ENCODE results near the gene TTC34.

TTC34 gene

DNA sequence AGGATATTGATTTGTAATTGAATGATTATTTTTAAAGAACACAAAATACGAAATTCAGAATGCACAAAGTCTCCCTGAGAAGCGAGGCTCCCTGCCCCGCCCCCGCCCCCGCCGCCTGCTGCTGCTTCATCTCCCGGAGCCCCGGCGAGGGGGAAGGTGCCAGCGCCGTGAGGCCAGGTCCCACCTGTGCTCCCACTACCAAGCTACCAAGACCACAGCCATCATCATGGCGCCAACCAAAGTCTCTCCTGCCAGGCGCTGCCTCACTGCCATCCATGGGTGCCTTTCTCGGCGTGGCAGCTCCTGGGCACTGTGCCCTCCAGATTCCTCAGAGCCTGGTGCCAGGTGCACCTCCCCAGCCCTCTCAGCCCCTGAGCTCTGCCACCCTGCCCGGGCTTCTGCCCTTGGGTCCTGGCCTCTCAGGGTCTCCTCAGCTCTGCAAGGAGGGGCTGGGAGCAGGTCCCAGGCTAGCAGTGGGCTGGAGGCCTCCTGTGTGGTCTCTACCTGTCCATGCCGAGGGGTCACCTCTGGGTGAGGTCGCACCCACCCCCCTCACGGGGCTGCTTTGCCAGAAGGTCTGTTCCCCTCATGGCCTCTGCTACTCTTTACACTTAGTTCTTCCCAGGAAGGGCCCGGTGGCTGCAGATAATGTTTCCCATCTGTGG is 29.4 kb upstream of the TTC34 start:
- DNase-seq (ENCODE audit: low read depth) = no peak

DNA sequence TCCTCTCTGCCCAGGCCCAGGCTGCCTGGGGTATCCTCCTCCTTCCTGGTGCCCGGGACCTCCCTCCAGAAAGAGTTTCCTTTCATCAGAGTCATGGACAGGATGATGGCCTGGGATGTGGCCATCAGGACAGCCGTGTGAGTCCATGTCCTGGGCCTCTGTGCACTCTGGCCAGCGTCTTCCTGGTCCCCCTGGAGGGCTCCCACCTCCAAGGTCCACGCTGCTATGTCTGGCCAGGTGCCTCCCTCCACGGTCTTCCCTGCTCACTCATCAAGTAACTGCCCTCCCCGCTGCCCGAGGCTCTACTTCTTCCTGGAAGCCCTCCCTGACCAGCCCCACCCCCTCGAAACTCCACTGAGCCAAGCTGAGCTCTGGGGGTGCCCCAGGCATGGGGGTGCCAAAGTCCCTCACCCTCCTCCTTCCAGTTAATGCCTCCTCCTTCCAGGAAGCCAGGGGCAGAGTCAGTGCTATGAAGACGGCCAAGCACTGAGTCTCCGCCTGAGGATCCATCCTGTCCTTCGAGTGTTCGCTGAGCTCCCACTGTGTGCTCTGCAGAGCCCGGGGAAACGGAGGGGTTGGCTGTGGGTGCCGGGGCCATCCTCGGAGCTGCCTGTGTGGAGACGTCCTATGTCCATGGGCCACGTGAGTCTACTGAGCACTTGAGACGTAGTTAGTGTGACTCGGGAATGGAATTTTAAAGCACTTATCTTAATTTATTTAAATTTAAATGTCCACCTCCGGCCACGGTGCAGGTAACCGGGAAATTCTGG is 28.5 kb upstream of the TTC34 start:
- no peak for DNase-seq (ENCODE audit: low read depth)

DNA sequence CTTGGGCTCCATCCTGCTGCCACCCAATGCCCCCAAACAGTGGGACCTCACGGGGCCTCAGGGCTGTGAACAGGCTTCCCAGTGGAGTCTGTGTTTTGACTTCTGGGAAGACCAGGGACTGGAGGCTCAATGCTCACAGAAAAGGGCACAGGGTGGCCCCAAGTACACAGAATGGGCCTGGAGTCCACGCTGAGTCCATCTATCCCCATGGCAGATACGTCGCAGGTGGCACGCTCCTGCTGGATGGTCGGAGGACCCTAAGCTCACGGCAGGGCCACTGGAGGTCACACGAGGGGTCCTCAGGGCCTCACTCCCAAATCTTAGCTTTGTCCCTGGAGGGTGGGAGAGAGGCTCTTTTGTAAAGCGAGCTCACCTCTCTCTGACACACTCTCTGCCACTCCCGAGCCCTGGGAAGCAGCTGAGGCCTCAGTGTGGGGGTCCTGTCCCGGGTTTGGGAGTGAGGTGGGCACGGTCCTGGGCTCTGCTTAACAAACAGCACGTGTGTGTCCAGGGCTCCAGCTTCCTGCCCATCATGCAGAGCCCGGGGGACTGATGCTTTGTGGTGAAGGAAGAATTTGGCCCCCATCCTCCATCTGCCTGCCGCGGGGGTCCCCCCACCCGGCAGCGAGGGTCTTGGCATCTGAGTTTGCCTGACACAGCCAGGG is 27.2 kb upstream of the TTC34 start:
- DNase-seq (ENCODE audit: low read depth) = no peak

DNA sequence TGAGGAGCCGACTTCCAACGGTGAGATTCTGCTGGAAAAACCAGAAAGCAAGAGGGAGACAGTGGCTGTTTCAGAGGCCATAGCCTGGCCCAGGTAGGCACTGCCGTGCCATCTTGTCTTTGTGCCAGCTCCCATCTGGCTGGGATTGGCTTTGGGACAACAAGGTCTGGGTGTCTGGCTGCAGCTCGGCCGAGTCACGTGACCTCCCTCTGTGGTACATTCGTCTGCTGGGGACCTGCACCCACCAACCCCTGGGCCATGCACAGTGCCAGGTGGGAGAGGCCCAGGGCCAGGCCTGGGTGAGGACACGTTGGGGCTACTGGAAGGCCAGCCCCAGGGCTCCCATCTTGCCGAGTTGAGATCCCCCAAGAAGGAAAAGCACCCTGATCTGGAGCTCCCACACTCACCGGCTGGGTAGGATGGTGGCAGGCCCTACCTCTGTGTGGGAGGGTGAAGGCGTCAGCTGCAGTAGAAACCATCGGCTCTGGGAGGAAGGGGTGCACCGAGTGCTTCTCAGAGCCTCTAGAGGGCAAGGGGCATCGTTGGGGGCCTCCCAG is 25.3 kb upstream of the TTC34 start:
- no peak for DNase-seq (ENCODE audit: low read depth)

DNA sequence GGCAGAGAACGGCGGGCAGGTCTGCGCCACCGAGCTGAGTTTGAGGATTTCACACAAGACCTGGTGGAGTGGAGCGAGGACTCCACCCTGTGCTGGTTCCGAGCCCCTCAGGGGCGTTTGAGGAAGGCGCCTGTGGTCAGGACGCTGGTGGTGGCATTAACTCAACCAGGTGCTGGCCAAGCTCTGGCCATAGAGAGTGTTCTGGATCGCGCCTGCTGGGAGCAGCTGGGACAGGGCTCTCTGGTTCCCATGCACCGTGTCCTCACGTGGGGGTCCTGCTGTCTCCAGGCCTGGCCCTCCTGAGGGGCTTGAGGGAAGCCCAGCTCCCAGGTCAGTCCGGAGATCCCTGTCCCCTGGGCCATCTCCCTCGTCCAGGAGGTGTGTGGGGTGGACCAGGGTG is 24.8 kb upstream of the TTC34 start:
- no peak for DNase-seq (ENCODE audit: low read depth)

DNA sequence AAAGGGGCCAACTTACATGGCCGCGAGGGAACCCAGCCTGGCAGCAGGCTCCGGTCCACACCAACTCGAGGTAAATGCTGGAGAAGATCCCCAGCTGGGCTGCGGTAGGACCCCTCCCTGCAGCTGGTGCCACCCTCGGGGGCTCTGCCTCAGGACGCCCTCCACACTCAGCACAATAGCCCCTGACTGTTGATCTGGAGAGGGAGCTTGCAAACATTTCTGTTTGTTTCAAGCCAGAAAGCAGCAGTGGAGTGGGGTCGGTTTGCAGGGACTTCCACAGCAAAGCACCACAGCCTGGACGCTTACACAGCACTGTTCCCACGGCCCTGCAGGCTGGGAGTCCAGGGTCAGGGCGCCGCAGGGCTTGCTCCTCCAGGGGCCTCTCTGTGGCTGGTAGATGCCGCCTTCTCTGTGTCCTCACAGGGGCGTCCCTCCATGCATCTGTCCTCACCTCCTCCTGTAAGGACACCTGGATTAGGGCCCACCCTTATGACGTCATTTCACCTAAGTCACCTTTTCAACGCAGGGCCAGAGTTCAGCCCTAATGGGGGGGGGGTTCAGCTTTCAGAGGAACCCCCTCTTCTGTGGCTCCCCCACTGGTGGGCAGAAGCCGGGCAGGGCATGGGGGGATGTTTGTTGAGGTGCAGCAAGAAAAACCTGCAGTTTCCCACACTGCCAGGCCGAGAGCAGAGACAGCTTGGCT is 24.1 kb upstream of the TTC34 start:
- no peak for DNase-seq (ENCODE audit: low read depth)

DNA sequence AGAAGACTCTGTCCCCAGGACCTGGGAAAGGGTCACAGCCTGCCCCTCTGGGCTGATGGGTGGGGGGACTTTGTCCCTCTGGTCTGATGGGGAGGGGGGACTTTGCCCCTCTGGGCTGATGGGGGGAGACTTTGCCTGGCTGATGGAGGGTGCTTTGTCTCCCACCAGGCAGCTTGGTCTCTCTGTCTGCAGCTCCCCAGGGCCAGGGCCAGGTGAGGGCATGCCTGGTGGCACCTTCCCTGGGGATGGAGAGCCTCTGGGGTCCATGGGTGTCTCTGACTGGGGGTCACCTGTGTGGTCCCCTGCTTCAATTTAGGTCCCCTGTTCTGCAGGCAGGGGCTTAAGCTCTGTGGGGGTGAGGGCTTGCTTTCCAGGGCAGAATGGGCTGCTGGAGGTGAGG is 23.5 kb upstream of the TTC34 start:
- no peak for DNase-seq (ENCODE audit: low read depth)

DNA sequence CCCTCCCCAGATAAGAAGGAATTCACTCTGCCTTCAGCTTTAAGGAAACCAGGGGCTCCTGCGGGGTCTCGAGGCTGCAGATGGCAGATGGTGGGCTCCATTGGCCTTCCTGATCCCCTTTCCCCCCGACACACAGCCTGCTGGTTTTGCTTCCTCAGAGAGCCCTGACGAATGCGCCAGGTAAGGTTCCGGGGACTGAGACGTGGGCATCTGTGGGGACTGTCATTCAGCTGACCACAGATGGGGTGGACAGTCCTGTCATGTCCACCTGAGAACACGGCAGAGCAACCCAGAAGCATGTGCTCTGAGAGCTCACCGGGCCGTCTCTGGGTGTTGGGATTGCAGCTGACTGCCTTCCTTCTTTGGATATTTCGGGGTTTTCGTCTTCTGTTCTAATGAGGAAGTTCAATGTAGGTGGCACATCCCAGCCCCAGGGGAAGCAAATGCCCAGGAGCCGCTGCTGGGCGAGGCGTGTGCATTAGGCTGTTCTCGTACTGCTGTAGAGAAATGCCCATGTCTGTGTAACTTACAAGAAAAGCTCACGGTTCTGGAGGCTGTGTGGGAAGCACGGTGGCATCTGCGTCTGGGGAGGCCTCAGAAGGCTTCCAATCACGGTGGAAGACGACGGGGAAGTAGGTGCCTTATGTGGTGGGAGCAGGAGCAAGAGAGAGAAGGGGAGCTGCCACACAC is 22.6 kb upstream of the TTC34 start:
- no peak for DNase-seq (ENCODE audit: low read depth)

DNA sequence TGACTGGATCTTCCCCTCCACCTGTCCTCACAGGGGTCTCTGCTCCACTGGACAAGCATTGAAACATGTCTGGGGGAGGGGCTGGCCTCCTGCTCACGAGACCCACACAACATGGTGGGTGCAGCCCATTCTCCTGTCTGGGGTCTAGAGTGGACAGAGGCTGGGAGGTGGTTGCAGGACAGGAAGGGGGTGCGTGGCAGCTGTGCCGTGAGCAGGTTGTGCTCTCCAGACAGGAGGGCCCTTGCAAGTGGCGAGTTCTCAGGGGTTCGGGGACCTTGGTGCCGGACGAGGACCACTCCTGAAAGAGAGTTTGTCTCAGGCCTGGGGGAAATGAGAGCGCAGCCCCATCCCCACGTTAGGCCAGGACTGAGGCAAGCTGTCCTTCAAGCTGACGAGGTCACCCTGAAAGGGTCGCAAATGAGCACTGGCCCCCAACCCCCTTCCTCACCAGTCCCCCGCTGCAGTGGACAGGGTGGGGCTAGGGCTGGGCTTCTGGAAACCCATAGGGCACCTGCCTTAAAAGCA is 21.2 kb upstream of the TTC34 start:
- no peak for DNase-seq (ENCODE audit: low read depth)

DNA sequence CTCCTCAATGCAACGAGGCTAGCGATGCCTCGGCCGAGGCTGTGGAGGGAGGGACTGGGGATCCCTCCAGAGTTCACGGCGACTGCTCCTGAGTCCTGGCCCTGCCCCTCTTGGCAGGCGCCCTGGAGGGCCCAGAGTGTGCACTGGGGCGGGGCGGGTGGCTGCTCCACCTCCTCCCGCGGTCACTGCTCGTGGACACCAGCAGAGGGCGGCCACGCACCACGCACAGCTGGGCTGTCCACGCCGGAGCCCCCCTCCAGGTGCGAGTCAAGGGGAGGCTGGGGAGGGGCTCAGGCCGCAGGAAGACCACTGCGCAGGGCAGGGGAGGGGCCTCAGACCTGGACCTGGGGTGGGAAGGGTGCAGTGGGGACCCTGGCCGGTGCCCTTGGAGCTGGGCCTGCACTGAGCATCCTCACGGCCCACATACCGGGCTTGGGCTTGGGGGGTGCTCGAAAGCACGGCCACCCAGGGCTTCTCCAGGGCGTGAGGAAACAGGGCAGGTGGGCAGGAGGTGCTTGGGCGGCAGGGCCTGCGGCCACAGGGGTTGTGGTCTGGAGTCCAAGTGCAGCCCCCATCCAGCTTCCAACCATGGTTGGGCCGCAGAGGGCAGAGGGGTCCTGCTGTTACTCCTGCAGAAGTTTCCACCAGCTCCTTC is 20.6 kb upstream of the TTC34 start:
- peak; percentile 9 for DNase-seq (ENCODE audit: low read depth)

DNA sequence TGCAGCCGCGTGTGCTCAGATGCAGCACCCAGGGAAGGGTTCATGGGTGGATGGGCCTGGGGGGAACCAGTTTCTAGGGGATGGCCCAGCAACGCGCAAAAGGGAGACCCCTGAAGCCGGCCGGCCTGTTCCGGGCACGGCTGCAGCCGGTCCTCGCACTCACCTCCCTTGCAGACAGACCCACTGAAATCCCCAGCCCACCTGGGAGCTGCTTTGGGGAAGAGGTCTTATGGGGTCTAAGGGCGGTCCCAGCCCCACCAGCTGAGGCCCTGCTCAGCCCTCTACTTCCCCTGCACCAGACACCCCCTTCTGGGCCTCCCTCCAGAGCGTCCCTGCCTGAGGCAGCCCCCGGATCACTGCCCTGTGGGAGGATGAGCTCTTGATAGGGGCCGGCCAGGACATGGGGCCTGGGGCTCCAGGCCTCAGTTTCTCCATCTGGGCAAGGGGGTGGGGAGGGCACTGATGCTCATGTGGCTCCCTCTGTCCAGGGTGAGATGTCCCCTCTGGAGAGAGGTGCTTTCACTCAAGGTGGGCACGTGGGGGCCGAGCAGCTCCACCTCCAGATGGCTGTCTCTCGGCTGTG is 20.0 kb upstream of the TTC34 start:
- no peak for DNase-seq (ENCODE audit: low read depth)

DNA sequence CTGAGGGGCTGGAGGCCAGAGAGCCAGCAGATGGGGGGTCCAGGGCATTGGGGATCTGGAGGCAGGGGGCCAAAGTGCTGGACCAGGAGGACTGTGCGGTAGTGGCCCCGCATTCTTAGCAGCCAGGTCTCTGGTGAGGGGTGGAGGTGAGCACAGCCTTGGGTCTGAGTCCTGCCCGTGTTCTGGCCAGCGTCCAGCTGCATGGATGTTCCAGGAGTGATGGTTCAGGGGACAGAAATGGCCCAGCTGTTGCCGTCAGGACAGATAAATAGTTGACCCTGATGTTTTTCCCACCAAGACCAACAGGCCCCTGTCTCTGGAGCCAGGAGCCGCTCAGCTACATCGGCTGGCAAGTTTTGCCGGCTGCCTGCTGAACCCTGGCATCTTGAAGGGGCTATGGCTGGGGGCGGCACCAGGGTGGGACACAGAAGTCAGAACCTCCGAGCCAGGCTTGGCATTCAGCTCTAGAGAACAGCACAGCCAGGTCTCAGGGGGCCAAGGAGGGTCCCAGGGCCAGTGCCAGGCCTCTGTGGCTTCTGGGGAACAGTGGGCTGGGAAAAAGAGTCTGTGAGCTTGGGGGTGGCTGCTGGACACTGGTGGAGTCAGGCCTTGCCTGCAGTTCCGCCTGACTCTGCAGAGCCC is 19.4 kb upstream of the TTC34 start:
- DNase-seq (ENCODE audit: low read depth) = no peak

DNA sequence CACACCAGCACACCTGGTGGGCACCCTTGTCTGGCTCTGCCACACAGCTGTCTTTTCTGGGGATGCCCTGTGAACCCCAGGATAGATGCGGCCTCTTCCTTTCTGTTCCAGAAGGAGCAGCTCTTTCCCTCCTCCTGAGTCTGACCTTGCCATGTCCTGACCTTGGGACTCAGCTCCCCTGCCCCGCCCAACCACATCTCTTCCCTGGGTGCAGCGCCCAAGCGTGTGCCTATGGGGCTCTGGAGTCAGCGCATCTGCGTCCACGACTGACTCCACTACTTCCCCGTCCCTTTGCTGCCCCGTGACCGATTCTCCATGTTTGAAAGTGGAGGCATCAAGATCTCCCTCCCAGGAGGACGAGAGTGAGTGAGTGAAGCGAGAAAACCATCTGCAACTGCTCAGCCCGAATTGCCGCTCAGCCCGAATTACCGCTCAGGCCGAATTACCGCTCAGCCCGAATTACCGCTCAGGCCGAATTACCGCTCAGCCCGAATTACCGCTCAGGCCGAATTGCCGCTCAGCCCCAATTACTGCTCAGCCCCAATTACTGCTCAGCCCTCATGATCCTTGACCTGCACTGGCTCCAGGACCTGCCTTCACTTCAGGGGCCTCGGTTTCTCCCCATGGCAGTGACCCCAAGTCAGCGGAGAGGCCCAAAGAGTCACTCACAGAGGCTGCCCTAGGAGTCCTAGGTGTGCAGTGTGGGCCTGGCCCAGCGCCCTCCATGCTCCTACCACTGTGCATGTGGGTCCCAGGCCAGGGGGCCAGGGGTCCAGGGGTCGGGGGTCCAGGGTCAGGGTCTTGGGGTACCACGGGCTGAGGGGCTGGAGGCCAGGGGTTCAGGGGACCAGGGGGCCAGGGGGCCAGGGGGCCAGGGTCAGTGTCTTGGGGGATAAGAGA is 18.6 kb upstream of the TTC34 start:
- no peak for DNase-seq (ENCODE audit: low read depth)

DNA sequence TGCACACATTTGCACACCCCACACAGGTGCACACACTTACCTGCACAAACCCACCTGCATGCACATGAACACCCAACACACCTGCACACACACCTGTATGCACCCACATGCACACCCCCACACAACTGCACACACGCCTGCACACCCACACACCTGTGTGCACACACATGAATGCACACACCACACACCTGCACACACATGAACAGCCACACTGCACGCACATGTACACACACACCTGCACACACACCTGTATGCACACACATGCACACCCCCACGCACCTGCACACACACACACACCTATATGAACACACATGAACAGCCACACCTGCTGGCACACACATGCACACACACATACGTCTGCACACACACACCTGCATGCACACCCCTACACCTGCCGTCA is 17.9 kb upstream of the TTC34 start:
- DNase-seq (ENCODE audit: low read depth) = no peak

DNA sequence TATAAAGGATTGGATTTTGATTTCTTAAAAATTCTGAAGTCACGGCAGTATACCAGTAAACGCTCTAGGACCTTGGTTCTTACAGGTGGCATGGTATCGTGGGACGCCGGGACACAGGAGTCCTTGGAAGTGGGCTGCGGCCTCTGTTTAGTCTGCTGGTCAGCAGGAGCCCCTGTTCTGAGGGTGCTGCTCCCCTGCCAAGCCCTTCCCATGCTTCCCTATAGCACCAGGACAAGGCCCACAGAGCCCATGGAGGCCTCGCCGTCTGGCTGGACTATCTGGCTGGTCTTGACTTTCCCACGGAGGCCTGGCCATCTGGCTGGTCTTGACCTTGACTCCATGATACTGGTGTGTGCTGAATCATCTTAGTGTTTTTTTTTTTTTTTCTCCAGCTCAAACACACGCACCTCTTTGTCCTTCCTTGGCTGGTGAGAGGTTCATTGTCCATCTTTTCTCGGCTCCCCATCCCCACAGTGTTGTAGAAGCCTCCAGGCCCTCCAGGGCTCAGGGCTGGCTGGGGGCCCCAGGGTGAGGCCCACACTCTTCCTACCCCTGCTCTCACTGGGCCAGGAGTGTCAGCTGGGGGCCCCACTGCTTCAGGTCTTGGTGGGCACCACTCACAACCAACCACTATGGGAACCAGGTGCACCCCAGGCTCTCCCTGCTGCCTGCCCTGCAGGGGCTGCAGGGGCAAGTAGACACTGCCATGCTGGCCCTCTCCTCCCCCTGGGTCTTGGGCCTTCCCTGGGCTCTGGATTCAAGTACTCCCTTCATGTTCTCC is 16.5 kb upstream of the TTC34 start:
- no peak for DNase-seq (ENCODE audit: low read depth)

DNA sequence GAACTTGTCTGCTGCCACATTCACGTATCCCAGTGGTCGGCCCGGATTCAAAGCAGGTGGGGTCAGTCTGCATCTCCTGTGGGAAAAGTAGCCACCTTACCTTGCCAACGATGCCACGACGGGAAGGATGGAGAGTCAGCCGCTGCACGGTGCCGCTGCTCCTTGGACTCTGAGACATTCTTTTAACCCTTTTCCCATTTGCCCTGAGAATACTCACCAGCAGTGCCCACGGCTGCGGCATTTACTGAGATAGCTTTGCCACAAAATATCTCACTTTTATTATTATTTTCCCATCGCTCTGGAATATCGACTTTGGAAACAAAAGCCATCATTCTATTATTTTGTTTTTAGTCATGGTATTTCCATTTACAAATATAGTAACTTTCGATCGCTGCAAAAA is 15.3 kb upstream of the TTC34 start:
- no peak for DNase-seq (ENCODE audit: low read depth)

DNA sequence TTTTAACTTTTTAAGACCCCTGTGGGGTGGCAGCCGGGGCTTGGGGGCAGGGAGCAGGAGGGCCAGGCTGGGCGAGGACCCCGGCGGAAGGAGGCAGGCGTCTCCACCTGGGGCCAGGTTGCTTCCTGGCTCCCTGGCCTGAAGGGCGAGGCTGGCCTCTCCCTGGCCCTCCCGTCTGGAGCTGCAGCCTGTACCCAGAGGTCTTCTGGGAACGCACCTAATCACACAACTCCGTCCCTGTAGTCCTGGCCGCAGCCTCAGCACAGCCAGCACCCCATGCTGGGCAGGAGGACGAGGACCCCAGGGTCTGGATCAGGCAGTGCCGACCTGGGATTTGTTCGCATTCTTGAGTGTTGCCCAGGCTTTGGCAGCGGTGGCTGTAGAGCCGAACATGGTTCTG is 14.1 kb upstream of the TTC34 start:
- DNase-seq (ENCODE audit: low read depth) = no peak

DNA sequence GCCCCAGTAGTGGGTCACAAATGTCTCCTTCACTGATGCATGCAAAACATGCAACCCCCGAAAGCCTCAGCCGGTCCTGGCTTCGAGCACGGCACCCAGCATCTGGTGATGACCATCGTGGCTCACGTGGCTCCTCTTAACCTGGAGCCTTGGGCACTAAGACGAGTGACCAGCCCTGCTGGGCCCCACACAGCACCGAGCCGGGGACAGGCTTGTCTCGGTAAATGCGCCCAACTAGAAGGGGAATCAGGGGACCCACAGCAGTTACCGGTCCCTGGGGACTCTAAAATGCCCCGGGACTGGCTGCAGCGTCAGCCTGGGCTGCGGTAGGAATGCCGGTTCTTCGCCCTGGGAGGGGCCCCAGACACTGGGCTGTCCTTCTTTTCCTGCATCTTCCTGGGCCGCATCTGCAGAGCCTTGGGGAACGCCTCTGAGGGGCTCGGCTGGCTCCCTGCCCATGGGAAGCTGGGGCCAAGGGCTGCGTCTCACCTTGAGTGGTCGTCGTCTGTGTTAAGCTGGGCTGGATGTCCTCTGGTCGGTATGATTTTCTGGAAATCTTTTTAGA is 13.1 kb upstream of the TTC34 start:
- DNase-seq (ENCODE audit: low read depth) = no peak

All from stimulated activated CD8-positive, alpha-beta memory T cell treated with anti-CD3 and anti-CD28 coated beads, Interleukin-15, amount 100 ng/mL, for 24 hours (primary cell).